ENCODE results near the gene KLHL24. TPM values are rescaled to one million over a fixed set of nuclear protein-coding genes. Genes with fewer than 3 reads are reported as not detected.

KLHL24 gene
- polyA plus RNA-seq, 1 donor (not counting 4 experiments of a cell fraction or from before 2014, with no cell fraction given) = 12.0 TPM

GRCh38 chr3:183654727-183655126 is 19.3 kb downstream of the KLHL24 start:
- H3K9ac ChIP-seq (ENCODE audit: control insufficient read depth, extremely low read depth, insufficient read depth, low read length) = no peak overlapping the region
- no peaks in the 10 kb centered on the region for H3K27me3 ChIP-seq (ENCODE audit: control insufficient read depth, extremely low read depth, insufficient read depth, low read length)
- H3K4me3 ChIP-seq (ENCODE audit: control insufficient read depth in 2 of 3, extremely low read depth in 1 of 3, insufficient read depth in 2 of 3, low read depth in 1 of 3, low read length in 3 of 3) = no peak overlapping the region
- TF ChIP-seq EZH2 (IDR thresholded peaks at IDR 0.05; ENCODE audit: low read length) = no peak
- no peak for TF ChIP-seq CTCF (optimal IDR thresholded peaks at IDR 0.05 in 1 of 3, IDR thresholded peaks at IDR 0.05 in 1 of 3, conservative IDR thresholded peaks at IDR 0.05 in 1 of 3; ENCODE audit: extremely low read depth in 1 of 3, insufficient read depth in 2 of 3, low read length in 3 of 3)
- no peaks in the 10 kb centered on the region for H3K79me2 ChIP-seq (ENCODE audit: control insufficient read depth, insufficient read depth, low read length)
- no peak overlapping the region for H2AFZ ChIP-seq (ENCODE audit: control insufficient read depth, low read length)
- H3K9me3 ChIP-seq (ENCODE audit: control insufficient read depth, low read depth, low read length) = peaks cover 10% of the 10 kb centered on the region
- no peak overlapping the region for H3K27ac ChIP-seq (ENCODE audit: control insufficient read depth, insufficient read depth, low read length)
- H4K20me1 ChIP-seq (ENCODE audit: control insufficient read depth, extremely low read depth, insufficient read depth, low read length) = no peaks in the 10 kb centered on the region
- DNase-seq (ENCODE audit: low read depth, low spot score) = no peak
- H3K9me1 ChIP-seq (ENCODE audit: control insufficient read depth, extremely low read depth, insufficient read depth, low read length) = no peaks in the 10 kb centered on the region
- dilution Hi-C loops (cut with MboI; ENCODE audit: extremely low pct_ligation_motif_present, low sequenced_read_pairs) = no loop called here
- FAIRE-seq = no peak
- H3K4me1 ChIP-seq (ENCODE audit: control insufficient read depth, extremely low read depth, insufficient read depth, low read length) = no peaks in the 10 kb centered on the region
- no peak overlapping the region for H3K4me2 ChIP-seq (ENCODE audit: control insufficient read depth, extremely low read depth, insufficient read depth, low read depth, low read length)
- peaks cover 0 to 5% of the 10 kb centered on the region in 2 experiments for H3K36me3 ChIP-seq (ENCODE audit: control insufficient read depth in 2 of 2, extremely low read depth in 1 of 2, insufficient read depth in 2 of 2, low read length in 2 of 2)

DNA sequence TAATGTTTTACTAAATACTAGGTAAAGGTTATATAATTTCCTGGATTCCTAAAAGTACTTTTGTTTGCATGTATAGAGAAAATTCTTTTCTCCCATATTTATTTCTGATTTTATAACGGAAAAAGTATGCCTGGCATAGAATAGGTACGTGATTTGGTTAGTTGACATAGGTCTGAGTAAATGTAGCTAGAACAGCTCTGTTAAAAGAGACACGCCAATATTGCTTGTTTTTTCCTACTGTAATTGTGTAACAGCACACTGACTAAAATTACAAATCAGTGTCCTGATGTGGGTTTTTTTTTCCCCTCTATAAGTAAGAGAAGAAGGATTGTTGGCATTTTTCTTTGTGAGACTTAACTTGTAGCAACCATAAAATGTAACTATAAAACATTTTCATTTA is 26.7 kb downstream of the KLHL24 start:
- Histone ChIP-seq H3K4me2 (ENCODE audit: control insufficient read depth, extremely low read depth, insufficient read depth, low read depth, low read length) (no peak overlapping the region), H3K36me3 (ENCODE audit: control insufficient read depth in 2 of 2, extremely low read depth in 1 of 2, insufficient read depth in 2 of 2, low read length in 2 of 2) (no peaks in the 10 kb centered on the region), H3K4me3 (ENCODE audit: control insufficient read depth in 2 of 3, extremely low read depth in 1 of 3, insufficient read depth in 2 of 3, low read depth in 1 of 3, low read length in 3 of 3) (no peak overlapping the region), H3K9ac (ENCODE audit: control insufficient read depth, extremely low read depth, insufficient read depth, low read length) (no peak overlapping the region), H3K27me3 (ENCODE audit: control insufficient read depth, extremely low read depth, insufficient read depth, low read length) (no peaks in the 10 kb centered on the region), H3K9me1 (ENCODE audit: control insufficient read depth, extremely low read depth, insufficient read depth, low read length) (no peaks in the 10 kb centered on the region), H3K27ac (ENCODE audit: control insufficient read depth, insufficient read depth, low read length) (no peak overlapping the region), H2AFZ (ENCODE audit: control insufficient read depth, low read length) (no peak overlapping the region), H4K20me1 (ENCODE audit: control insufficient read depth, extremely low read depth, insufficient read depth, low read length) (no peaks in the 10 kb centered on the region), H3K9me3 (ENCODE audit: control insufficient read depth, low read depth, low read length) (no peaks in the 10 kb centered on the region), H3K4me1 (ENCODE audit: control insufficient read depth, extremely low read depth, insufficient read depth, low read length) (no peaks in the 10 kb centered on the region), H3K79me2 (ENCODE audit: control insufficient read depth, insufficient read depth, low read length) (no peaks in the 10 kb centered on the region)
- DNase-seq (ENCODE audit: low read depth, low spot score) = no peak
- dilution Hi-C loops (cut with MboI; ENCODE audit: extremely low pct_ligation_motif_present, low sequenced_read_pairs) = no loop called here
- no peak for FAIRE-seq
- TF ChIP-seq EZH2 (IDR thresholded peaks at IDR 0.05; ENCODE audit: low read length) = no peak
- TF ChIP-seq CTCF (optimal IDR thresholded peaks at IDR 0.05 in 1 of 3, IDR thresholded peaks at IDR 0.05 in 1 of 3, conservative IDR thresholded peaks at IDR 0.05 in 1 of 3; ENCODE audit: extremely low read depth in 1 of 3, insufficient read depth in 2 of 3, low read length in 3 of 3) = no peak
